ENCODE data around the gene SERPINB2.
"Not testable (repeated sequence)": the region's sequence is repeated elsewhere in the genome, so short reads cannot be mapped to it uniquely, and the experiment has no call there.

The SERPINB2 gene

DNA sequence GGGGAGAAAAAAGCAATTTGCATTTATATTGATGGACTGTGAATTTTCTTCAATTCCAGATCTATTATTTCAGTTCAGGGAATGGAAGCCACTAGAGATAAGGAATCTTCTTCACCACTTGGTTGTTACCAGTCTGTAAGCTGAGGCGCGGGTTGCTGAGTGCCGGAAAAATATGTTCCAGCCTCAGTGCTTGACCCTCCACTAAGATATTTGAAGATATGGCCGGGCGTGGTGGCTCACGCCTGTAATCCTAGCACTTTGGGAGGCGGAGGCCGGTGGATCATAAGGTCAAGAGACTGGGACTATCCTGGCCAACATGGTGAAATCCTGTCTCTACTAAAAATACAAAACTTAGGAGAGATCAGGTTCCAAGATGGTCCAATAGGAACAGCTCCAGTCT, 52.5 kb downstream of the SERPINB2 start:
- DNase-seq: no peak

DNA sequence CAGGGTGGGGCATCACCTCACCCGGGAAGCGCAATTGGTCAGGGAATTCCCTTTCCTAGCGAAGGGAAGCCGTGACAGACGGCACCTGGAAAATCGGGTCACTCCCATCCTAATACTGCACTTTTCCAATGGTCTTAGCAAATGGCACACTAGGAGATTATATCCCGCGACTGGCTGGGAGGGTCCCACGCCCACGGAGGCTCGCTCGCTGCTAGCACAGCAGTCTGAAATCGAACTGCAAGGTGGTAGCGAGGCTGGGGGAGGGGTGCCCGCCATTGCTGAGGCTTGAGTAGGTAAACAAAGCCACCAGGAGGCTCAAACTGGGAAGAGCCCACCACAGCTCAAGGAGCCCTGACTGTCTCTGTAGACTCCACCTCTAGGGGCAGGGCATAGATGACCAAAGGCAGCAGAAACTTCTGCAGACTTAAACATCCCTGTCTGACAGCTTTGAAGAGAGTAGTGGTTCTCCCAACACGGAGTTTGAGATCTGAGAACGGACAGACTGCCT, 53.1 kb downstream of the SERPINB2 start:
- DNase-seq: not testable (repeated sequence)

DNA sequence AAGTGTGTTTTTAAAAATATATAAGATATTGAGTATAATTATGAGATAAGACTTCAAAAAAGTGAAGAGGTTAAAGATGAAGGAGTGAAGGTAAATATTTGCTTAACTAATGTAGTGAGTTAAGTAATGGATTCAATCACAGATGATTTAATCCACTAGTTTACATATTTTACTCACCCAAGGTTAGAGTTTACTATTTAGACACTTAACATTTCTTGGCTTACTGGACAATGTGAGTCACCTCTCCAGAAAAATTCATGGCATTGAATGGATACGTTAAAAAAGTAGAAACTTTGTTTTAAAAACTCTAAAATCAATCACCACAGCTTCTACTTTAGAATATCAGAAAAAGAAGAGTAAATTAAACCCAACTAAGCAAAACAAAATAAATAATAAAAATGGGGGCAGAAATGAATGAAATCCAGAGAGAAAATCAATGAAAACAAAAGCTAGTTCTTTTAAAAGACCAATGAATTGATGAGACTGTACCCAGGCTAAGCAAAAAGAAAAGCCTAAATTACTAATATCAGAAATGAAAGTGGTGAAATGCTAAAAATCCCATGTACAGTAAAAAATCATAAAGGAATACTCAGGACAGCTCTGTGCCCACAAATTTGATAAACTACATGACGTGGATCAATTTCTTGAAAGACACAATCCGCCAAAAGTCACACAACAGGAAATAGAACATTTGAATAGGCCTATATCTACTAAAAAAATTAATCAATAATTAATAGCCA, 59.7 kb downstream of the SERPINB2 start:
- DNase-seq: no peak

DNA sequence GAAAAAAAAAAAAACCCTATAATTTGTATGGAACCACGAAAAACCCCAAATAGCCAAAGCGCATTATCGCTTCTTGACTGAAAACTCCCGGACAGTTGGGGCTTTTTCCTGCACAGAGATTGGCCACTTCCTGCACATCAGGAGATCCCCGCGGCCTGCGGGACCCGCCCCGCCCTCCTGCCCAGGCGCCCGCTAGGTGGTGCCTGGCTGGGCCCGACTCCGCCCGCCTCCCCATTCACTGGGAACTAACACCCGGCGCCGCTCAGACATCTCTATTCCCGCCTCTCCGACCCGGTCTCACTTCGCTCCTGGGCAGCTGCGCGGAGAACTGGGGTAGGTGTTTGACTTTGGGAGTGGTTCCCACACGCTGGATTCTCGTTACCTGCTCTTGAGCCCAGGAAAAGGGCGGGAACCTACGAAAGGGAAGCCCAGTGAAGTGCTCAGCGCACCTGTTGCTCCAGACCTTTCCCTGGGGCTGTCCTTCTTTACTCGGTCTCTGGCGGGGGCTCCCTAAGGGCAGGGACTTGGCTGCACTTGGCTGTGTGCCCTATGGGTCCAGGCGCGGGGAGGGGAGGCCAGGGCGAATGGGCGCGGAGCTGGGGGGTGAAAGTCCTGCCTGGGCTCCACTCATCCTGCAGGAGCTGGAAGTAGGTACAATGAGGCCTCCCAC, 61.7 kb downstream of the SERPINB2 start, which contains the start of gene HMSD:
Gene HMSD, plus strand, starts transcription at position 234 of the 670 bp plus-strand sequence. CDS start 4,155 bp downstream, outside the sequence.
- DNase-seq: no peak

DNA sequence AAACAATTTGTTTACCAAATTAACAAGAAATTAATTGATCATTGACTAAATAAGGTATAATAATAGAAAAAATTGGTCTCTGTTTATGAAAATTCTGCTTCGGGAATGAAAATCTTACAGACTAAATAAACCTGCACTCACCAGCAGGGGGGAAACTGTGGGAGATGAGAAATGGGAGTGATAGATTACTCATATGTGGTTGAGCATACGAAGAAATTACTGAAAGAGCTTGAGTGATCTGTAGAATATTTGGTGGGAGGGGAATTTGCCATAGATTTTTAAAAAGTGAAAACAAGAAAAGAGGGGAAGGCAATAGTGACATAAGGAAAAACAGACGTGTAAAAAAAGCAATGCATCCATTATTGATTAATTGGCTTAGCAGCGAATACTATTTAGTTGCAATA, 63.8 kb downstream of the SERPINB2 start:
- no peak for DNase-seq

Data from NCI-H524 treated with DMSO at 0.1 percent for 48 hours (cell line).